Loucy (cell line): ENCODE data around the gene KANSL1L.
"Not testable (repeated sequence)": the region's sequence is repeated elsewhere in the genome, so short reads cannot be mapped to it uniquely, and the experiment has no call there.

Experiments used
- H2AFZ ChIP-seq: fragments of 200-600 bp; sonication (generic); 2 replicates; pipeline ENCODE4 v1.6.0; 2016; ENCODE audit warnings: antibody characterized with exemption, mild to moderate bottlenecking, low read length, moderate library complexity
- H3F3A ChIP-seq: fragments of 200-600 bp; 2 replicates; pipeline ENCODE4 v1.6.0; 2016; ENCODE audit warnings: antibody characterized with exemption, low read depth, mild to moderate bottlenecking
- H3K27me3 ChIP-seq: fragments of 200-600 bp; sonication (generic); 2 replicates; pipeline ENCODE4 v1.6.1; 2014; ENCODE audit warnings: low read length, mild to moderate bottlenecking; ENCODE audit not compliant: insufficient read depth, poor library complexity, severe bottlenecking
- H3K36me3 ChIP-seq: fragments of 200-600 bp; sonication (generic); 2 replicates; pipeline ENCODE4 v1.6.1; 2016; ENCODE audit warnings: low read length; ENCODE audit not compliant: insufficient read depth
- H3K4me1 ChIP-seq: fragments of 200-600 bp; sonication (generic); 2 replicates; pipeline ENCODE4 v1.5.1; 2014; ENCODE audit warnings: low read length, mild to moderate bottlenecking; ENCODE audit not compliant: insufficient read depth, poor library complexity, severe bottlenecking
- H3K4me2 ChIP-seq: fragments of 200-600 bp; sonication (generic); 2 replicates; pipeline ENCODE4 v1.6.0; 2014; ENCODE audit warnings: antibody characterized with exemption, low read length, low read depth, mild to moderate bottlenecking; ENCODE audit not compliant: poor library complexity, severe bottlenecking
- H3K4me3 ChIP-seq: fragments of 200-600 bp; sonication (generic); 2 replicates; pipeline ENCODE4 v1.5.1; 2014; ENCODE audit warnings: low read length, mild to moderate bottlenecking, mixed read lengths; ENCODE audit not compliant: poor library complexity, severe bottlenecking
- H3K79me2 ChIP-seq: fragments of 200-600 bp; sonication (generic); 2 replicates; pipeline ENCODE4 v1.6.1; 2014; ENCODE audit warnings: low read length; ENCODE audit not compliant: insufficient read depth
- H3K9ac ChIP-seq: fragments of 200-600 bp; sonication (generic); 2 replicates; pipeline ENCODE4 v1.6.0; 2014; ENCODE audit warnings: mild to moderate bottlenecking, low read depth, low read length, moderate library complexity; ENCODE audit not compliant: poor library complexity, severe bottlenecking
- H3K9me2 ChIP-seq: fragments of 200-600 bp; sonication (generic); replicated peaks from 2 replicates; pipeline ENCODE4 v1.6.1; 2016; ENCODE audit warnings: low read depth, low read length, mixed read lengths
- H3K9me3 ChIP-seq: fragments of 200-600 bp; sonication (generic); 2 replicates; pipeline ENCODE4 v1.6.1; 2014; ENCODE audit warnings: mild to moderate bottlenecking, antibody characterized with exemption, low read length, low read depth; ENCODE audit not compliant: insufficient read depth
- H4K20me1 ChIP-seq: fragments of 200-600 bp; sonication (generic); 2 replicates; pipeline ENCODE4 v1.6.0; 2014; ENCODE audit warnings: antibody characterized with exemption, low read length, mild to moderate bottlenecking; ENCODE audit not compliant: insufficient read depth, poor library complexity, severe bottlenecking
- CTCF ChIP-seq: fragments of 200-600 bp; sonication (generic); conservative IDR thresholded peaks from 2 replicates; pipeline ENCODE4 v1.5.1; 2014; ENCODE audit warnings: mild to moderate bottlenecking, antibody characterized with exemption, low read length
- EZH2phosphoT487 ChIP-seq: fragments of 200-600 bp; IDR thresholded peaks from 2 replicates; pipeline ENCODE4 v1.6.1; 2018; ENCODE audit warnings: antibody characterized with exemption, mild to moderate bottlenecking, moderate library complexity, borderline replicate concordance

KANSL1L gene

GRCh38 chr2:210180477-210180876 lies 9.3 kb upstream of the KANSL1L start:
- Histone ChIP-seq H2AFZ (no peak overlapping the region), H3F3A (no peaks in the 10 kb centered on the region), H3K4me3 (no peak overlapping the region), H3K9ac (no peak overlapping the region), H4K20me1 (no peaks in the 10 kb centered on the region), H3K27me3 (no peaks in the 10 kb centered on the region), H3K36me3 (no peaks in the 10 kb centered on the region), H3K79me2 (no peaks in the 10 kb centered on the region), H3K9me3 (no peaks in the 10 kb centered on the region), H3K4me1 (no peaks in the 10 kb centered on the region), H3K4me2 (no peak overlapping the region), H3K9me2 (no peaks in the 10 kb centered on the region)
- TF ChIP-seq EZH2phosphoT487, result no peak
- no peak for TF ChIP-seq CTCF

- H3K9me3 ChIP-seq, result no peaks in the 10 kb centered on the region
- no peaks in the 10 kb centered on the region for H4K20me1 ChIP-seq
- TF ChIP-seq EZH2phosphoT487, result no peak
- no peak for TF ChIP-seq CTCF
- H3K9ac ChIP-seq, result no peak overlapping the region
- no peaks in the 10 kb centered on the region for H3K36me3 ChIP-seq
- no peak overlapping the region for H3K4me2 ChIP-seq
- H3F3A ChIP-seq, result no peaks in the 10 kb centered on the region
- H3K4me3 ChIP-seq, result no peak overlapping the region
- H3K9me2 ChIP-seq, result no peaks in the 10 kb centered on the region
- H2AFZ ChIP-seq, result no peak overlapping the region
- no peaks in the 10 kb centered on the region for H3K27me3 ChIP-seq
- H3K79me2 ChIP-seq, result no peaks in the 10 kb centered on the region
- no peaks in the 10 kb centered on the region for H3K4me1 ChIP-seq
Measured at GRCh38 chr2:210179351-210179990, 8.3 kb upstream of the KANSL1L start.

DNA sequence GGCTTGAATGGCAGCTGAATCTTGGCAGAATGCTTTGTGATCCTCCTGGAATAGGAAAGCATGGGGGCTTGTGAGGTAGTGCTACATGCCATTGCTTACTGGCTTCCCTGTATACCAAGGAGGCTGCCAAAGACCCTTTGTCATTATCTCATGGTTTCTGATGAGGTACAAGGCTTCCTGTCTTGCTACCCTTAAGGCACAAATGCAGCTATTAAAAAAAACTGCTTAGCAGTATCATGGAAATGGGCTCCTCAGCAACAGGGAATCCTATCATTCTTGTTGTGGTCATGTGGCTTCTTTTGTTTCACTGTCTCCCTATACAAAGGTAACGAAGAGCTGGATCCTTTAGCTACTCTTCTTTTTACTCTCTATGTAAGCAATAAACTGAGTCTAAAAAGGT lies 6.6 kb upstream of the KANSL1L start:
- Histone ChIP-seq H4K20me1 (no peaks in the 10 kb centered on the region), H3K4me1 (no peaks in the 10 kb centered on the region), H3K9ac (no peak overlapping the region), H3F3A (no peaks in the 10 kb centered on the region), H3K27me3 (no peaks in the 10 kb centered on the region), H2AFZ (no peak overlapping the region), H3K9me3 (no peaks in the 10 kb centered on the region), H3K4me3 (no peak overlapping the region), H3K36me3 (no peaks in the 10 kb centered on the region), H3K79me2 (no peaks in the 10 kb centered on the region), H3K4me2 (no peak overlapping the region), H3K9me2 (no peaks in the 10 kb centered on the region)
- TF ChIP-seq CTCF (no peak), EZH2phosphoT487 (no peak)

GRCh38 chr2:210177115-210177514 lies 5.9 kb upstream of the KANSL1L start:
- not testable (repeated sequence) for H3K9ac ChIP-seq, H3K9me3 ChIP-seq, H4K20me1 ChIP-seq, H3K27me3 ChIP-seq, H2AFZ ChIP-seq, H3K4me2 ChIP-seq, H3K36me3 ChIP-seq, H3F3A ChIP-seq, H3K4me1 ChIP-seq, H3K79me2 ChIP-seq, H3K4me3 ChIP-seq, H3K9me2 ChIP-seq
